Astrocyte of the spinal cord (primary cell): Measurements from ENCODE around the gene NKX2-2.

Experiments
- DNase-seq: peaks from one replicate; pipeline ENCODE4 v3.0.0; 2011; ENCODE audit warnings: low read depth, low spot score
- H3K4me3 ChIP-seq: 2 replicates; pipeline ENCODE4 v1.5.1; 2011; ENCODE audit warnings: low read depth, mild to moderate bottlenecking, low read length, moderate library complexity
- in situ Hi-C: cut with HindIII; loops from 2 replicates; pipeline ENCODE4 v1.10.0; 2017; ENCODE audit warnings: low sequenced_read_pairs
- TF ChIP-seq, protein P1 (sequence below): IDR thresholded peaks from 2 replicates; pipeline ENCODE4 v1.5.1; 2012; ENCODE audit warnings: low read depth, mild to moderate bottlenecking, low read length, inconsistent platforms

NKX2-2 gene

DNA sequence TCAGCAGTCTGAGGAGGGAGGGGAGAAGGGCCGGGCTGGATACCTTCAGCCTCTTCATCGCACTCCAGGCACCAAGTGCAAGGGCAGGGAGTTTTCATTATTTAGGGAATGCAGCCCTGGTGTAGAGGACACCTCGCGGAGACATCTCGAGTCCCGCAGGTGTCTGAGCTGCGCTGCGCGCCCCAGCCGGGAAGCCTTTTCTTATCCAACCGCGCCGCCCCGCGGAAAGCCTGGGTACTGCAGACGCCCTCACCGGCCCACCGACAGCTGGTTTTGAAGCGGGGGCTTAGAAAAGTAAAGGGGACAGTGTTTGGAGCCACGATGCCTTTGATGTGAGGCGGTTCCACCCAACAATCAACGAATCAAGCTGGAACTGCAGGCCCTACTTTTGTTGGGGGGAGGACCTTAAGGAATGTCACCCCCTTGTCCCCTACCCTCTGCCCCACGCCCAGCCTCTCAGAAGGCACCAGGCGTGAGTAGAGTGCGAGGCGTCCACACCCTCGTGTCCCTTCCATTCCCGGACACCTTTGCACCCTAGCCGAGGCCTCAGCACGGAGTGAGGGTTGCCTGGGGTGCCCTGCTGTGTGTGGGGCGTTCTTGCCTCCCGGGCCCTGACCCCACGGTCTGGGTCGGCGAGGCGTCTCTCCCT is 8.6 kb downstream of the NKX2-2 start:
- TF ChIP-seq, protein P1, sequence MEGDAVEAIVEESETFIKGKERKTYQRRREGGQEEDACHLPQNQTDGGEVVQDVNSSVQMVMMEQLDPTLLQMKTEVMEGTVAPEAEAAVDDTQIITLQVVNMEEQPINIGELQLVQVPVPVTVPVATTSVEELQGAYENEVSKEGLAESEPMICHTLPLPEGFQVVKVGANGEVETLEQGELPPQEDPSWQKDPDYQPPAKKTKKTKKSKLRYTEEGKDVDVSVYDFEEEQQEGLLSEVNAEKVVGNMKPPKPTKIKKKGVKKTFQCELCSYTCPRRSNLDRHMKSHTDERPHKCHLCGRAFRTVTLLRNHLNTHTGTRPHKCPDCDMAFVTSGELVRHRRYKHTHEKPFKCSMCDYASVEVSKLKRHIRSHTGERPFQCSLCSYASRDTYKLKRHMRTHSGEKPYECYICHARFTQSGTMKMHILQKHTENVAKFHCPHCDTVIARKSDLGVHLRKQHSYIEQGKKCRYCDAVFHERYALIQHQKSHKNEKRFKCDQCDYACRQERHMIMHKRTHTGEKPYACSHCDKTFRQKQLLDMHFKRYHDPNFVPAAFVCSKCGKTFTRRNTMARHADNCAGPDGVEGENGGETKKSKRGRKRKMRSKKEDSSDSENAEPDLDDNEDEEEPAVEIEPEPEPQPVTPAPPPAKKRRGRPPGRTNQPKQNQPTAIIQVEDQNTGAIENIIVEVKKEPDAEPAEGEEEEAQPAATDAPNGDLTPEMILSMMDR = peak; percentile 98
- in situ Hi-C loops = no loop called here
- H3K4me3 ChIP-seq = peak overlapping the region; percentile 3
- no peak for DNase-seq

GRCh38 chr20:21504323-21504722 is 9.5 kb downstream of the NKX2-2 start:
- in situ Hi-C loops = no loop called here

GRCh38 chr20:21503345-21503744 is 10.5 kb downstream of the NKX2-2 start:
- no peak overlapping the region for H3K4me3 ChIP-seq
- peak; percentile 36 for DNase-seq
- in situ Hi-C loops = no loop called here
- TF ChIP-seq, protein P1 = no peak

More at GRCh38 chr20:21504323-21504722, 9.5 kb downstream of the NKX2-2 start:
- no peak overlapping the region for H3K4me3 ChIP-seq
- no peak for DNase-seq
- TF ChIP-seq, protein P1 = no peak

DNA sequence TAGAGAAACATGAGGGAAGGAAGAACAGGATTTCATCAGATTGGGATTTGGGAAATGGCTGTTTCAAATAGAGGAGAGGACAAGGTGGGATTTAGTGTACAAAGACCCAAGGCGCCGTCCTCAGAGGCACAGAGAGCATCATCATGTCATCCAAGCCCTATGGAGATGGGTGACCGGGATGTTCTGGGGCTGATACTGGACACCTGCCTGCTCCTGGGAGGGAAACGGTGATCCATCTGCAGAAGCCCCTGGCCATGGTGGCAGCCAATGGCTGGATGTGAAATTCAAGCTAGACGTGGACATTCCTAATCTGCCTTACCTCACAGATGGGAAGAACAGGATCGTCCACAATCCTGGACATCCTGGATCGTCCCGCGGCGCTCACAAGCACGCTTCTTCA is 12.7 kb downstream of the NKX2-2 start:
- no peak for DNase-seq
- no peak overlapping the region for H3K4me3 ChIP-seq
- in situ Hi-C loops = no loop called here
- TF ChIP-seq, protein P1 = no peak

DNA sequence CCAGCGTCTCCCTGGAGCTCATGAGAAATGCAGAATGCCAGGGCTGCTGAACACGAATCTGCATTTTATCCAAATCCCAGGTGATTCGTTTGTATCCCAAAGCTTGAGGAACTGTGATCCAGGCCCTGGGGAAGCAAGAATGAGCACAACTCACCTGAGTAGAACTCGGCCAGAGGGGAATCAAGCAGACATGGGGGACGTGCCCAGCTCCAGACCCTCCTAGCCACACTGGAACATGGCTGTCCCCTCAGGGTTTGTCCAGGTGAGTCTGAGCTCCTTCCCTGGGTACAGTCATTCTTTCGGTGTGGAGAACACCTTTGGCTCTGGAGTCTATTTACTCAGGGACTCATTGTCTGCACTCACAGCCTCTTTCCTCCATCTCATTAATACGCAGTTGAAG is 13.3 kb downstream of the NKX2-2 start:
- H3K4me3 ChIP-seq = no peak overlapping the region
- TF ChIP-seq, protein P1 = no peak
- no peak for DNase-seq
- in situ Hi-C loops = no loop called here

GRCh38 chr20:21499641-21500040 is 14.2 kb downstream of the NKX2-2 start:
- no peak for DNase-seq
- H3K4me3 ChIP-seq = no peak overlapping the region
- TF ChIP-seq, protein P1 = no peak
- in situ Hi-C loops = no loop called here
